ENCODE results near the gene C5orf34.

GRCh38 chr5:43553381-43553780 lies 38.4 kb upstream of the C5orf34 start:
- TF ChIP-seq CTCF (conservative IDR thresholded peaks at IDR 0.05; ENCODE audit: low read depth, low read length) (no peak), EZH2 (IDR thresholded peaks at IDR 0.05; ENCODE audit: borderline replicate concordance, low read depth, low read length, poor library complexity, severe bottlenecking) (no peak)
